ENCODE results near the gene ZNF474.

DNA sequence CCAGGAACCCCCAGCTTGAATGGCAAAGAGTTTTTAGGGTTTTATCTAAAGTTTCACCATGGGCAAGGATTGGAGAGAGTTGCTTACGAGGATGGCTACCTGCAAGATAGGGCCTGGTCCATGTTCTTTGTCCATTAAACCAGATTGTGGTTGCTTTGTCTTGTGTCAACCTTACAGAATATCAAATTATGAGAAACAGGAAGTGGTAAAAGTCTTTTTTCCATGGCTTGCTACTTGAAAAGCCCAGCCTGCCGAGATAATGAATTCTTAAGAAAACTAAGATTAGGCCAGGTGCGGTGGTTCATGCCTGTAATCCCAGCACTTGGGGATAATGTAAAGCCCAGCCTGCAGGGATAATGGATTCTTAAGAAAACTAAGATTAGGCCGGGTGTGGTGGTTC is 24.4 kb downstream of the ZNF474 start:
- TF ChIP-seq, protein P1, sequence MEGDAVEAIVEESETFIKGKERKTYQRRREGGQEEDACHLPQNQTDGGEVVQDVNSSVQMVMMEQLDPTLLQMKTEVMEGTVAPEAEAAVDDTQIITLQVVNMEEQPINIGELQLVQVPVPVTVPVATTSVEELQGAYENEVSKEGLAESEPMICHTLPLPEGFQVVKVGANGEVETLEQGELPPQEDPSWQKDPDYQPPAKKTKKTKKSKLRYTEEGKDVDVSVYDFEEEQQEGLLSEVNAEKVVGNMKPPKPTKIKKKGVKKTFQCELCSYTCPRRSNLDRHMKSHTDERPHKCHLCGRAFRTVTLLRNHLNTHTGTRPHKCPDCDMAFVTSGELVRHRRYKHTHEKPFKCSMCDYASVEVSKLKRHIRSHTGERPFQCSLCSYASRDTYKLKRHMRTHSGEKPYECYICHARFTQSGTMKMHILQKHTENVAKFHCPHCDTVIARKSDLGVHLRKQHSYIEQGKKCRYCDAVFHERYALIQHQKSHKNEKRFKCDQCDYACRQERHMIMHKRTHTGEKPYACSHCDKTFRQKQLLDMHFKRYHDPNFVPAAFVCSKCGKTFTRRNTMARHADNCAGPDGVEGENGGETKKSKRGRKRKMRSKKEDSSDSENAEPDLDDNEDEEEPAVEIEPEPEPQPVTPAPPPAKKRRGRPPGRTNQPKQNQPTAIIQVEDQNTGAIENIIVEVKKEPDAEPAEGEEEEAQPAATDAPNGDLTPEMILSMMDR (IDR thresholded peaks at IDR 0.05), result no peak
- TF ChIP-seq POLR2A (IDR thresholded peaks at IDR 0.05), result no peak

All from ovary (tissue), 3 donors.